CD4-positive, alpha-beta T cell treated with Interleukin-17A for 4 hours (primary cell): ENCODE measurements around the gene TSTD2.

Experiments
- DNase-seq: peaks from one replicate; pipeline ENCODE4 v3.0.0-alpha.2; 2020; ENCODE audit warnings: mixed read lengths

Gene TSTD2

GRCh38 chr9:97560154-97560553 lies 73.0 kb downstream of the TSTD2 start:
- no peak for DNase-seq

GRCh38 chr9:97559111-97559514 lies 74.1 kb downstream of the TSTD2 start:
- no peak for DNase-seq

GRCh38 chr9:97558701-97559101 lies 74.5 kb downstream of the TSTD2 start:
- no peak for DNase-seq

GRCh38 chr9:97557606-97558095 lies 75.5 kb downstream of the TSTD2 start:
- DNase-seq = no peak

GRCh38 chr9:97556721-97557605 lies 76.2 kb downstream of the TSTD2 start:
- no peak for DNase-seq

- no peak for DNase-seq
These were observed 77.0 kb downstream of the TSTD2 start for GRCh38 chr9:97556036-97556720.

GRCh38 chr9:97555164-97555563 lies 78.0 kb downstream of the TSTD2 start:
- no peak for DNase-seq

- DNase-seq = no peak
These were observed 78.5 kb downstream of the TSTD2 start for GRCh38 chr9:97554566-97555075.

- DNase-seq = no peak
These were observed 79.3 kb downstream of the TSTD2 start for GRCh38 chr9:97553841-97554240.

- DNase-seq = no peak
These were observed 80.0 kb downstream of the TSTD2 start for GRCh38 chr9:97553141-97553540.

GRCh38 chr9:97551308-97551707 lies 81.9 kb downstream of the TSTD2 start:
- DNase-seq = no peak

GRCh38 chr9:97550386-97550785 lies 82.8 kb downstream of the TSTD2 start:
- no peak for DNase-seq
